ENCODE results near the gene SIX1. TPM values are rescaled to one million over a fixed set of nuclear protein-coding genes. Genes with fewer than 3 reads are reported as not detected.

SIX1 gene
- total and polyA plus RNA-seq, 2 of the 4 experiments (the other 2 are of a cell fraction): 7.7 to 15.0 TPM

DNA sequence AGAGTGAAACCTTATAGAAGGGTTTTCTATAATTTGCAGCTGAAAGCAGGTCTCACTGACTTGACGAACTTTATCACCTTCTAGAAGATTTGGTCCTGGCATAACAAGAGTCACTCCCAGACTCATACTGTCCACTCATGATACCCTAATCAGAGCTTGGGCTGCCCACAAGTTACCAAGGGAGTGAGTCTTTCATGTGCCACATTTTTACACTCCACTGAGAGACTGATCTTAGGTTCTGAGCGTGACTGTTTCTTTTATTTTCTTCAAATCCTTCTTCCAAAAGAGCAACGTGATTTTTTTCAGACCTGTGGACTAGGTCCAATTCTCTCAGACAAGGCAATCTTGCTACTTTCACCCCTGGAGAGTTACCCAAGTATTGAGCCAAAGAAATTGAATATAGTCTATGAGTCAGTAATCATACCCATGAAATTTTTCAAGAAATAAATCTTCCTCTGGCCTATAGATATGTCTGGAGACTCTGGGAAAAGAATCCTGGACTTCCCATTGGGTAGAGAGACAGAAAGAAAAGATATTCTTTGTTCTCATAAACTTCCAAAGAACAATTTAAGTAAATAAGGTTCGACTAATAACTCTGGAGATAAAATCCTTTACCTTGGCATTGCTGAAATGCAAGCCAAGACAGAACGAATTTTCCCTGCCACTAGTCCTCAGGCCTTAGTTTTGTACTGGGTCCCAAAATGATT, 26.9 kb downstream of the SIX1 start:
- in situ Hi-C loops (cut with MboI; ENCODE audit: low sequenced_read_pairs): no loop called here
- H3K4me2 ChIP-seq (ENCODE audit: low read depth, low read length): no peak overlapping the region
- dilution Hi-C loops (cut with HindIII; ENCODE audit: low sequenced_read_pairs, unreplicated experiment): no loop called here
- TF ChIP-seq MAZ (IDR thresholded peaks at IDR 0.05; ENCODE audit: borderline replicate concordance, low read depth, low read length) (no peak), FOS (IDR thresholded peaks at IDR 0.05; ENCODE audit: low read depth, low read length) (no peak), RFX5 (IDR thresholded peaks at IDR 0.05; ENCODE audit: low read depth, low read length) (no peak), SMC3 (IDR thresholded peaks at IDR 0.05; ENCODE audit: low read depth, low read length) (no peak), CEBPB (IDR thresholded peaks at IDR 0.05; ENCODE audit: low read depth, low read length) (no peak), RAD21 (IDR thresholded peaks at IDR 0.05; ENCODE audit: low read length) (no peak), RCOR1 (IDR thresholded peaks at IDR 0.05; ENCODE audit: insufficient replicate concordance, low read length) (no peak), POLR2A (IDR thresholded peaks at IDR 0.05; ENCODE audit: low read depth, low read length) (no peak), CHD1 (IDR thresholded peaks at IDR 0.05; ENCODE audit: low read depth, low read length) (no peak), BHLHE40 (IDR thresholded peaks at IDR 0.05; ENCODE audit: low read depth, low read length) (no peak), NFE2L2 (IDR thresholded peaks at IDR 0.05; ENCODE audit: low read depth, low read length) (no peak), MAFK (IDR thresholded peaks at IDR 0.05; ENCODE audit: low read depth, low read length) (no peak)
- TF ChIP-seq, protein P1, sequence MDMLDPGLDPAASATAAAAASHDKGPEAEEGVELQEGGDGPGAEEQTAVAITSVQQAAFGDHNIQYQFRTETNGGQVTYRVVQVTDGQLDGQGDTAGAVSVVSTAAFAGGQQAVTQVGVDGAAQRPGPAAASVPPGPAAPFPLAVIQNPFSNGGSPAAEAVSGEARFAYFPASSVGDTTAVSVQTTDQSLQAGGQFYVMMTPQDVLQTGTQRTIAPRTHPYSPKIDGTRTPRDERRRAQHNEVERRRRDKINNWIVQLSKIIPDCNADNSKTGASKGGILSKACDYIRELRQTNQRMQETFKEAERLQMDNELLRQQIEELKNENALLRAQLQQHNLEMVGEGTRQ (IDR thresholded peaks at IDR 0.05; ENCODE audit: low read depth, low read length): no peak
- TF ChIP-seq, protein P2, sequence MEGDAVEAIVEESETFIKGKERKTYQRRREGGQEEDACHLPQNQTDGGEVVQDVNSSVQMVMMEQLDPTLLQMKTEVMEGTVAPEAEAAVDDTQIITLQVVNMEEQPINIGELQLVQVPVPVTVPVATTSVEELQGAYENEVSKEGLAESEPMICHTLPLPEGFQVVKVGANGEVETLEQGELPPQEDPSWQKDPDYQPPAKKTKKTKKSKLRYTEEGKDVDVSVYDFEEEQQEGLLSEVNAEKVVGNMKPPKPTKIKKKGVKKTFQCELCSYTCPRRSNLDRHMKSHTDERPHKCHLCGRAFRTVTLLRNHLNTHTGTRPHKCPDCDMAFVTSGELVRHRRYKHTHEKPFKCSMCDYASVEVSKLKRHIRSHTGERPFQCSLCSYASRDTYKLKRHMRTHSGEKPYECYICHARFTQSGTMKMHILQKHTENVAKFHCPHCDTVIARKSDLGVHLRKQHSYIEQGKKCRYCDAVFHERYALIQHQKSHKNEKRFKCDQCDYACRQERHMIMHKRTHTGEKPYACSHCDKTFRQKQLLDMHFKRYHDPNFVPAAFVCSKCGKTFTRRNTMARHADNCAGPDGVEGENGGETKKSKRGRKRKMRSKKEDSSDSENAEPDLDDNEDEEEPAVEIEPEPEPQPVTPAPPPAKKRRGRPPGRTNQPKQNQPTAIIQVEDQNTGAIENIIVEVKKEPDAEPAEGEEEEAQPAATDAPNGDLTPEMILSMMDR (conservative IDR thresholded peaks at IDR 0.05; ENCODE audit: low read depth, low read length): no peak
- TF ChIP-seq, protein P3, sequence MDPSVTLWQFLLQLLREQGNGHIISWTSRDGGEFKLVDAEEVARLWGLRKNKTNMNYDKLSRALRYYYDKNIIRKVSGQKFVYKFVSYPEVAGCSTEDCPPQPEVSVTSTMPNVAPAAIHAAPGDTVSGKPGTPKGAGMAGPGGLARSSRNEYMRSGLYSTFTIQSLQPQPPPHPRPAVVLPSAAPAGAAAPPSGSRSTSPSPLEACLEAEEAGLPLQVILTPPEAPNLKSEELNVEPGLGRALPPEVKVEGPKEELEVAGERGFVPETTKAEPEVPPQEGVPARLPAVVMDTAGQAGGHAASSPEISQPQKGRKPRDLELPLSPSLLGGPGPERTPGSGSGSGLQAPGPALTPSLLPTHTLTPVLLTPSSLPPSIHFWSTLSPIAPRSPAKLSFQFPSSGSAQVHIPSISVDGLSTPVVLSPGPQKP (IDR thresholded peaks at IDR 0.05; ENCODE audit: borderline replicate concordance, low read depth, low read length): no peak

More for the DNA sequence above, 26.9 kb downstream of the SIX1 start:
- H2AK5ac ChIP-seq (ENCODE audit: low read depth, low read length): peak overlapping the region; percentile 58
- DNase-seq (peak; percentile 26), ATAC-seq (ENCODE audit: low read depth) (no peak)
- H3K36me3 ChIP-seq (ENCODE audit: control insufficient read depth, insufficient read depth, low read length): no peaks in the 10 kb centered on the region
- H3K18ac ChIP-seq (ENCODE audit: low read depth, low read length): peak overlapping the region; percentile 48
- 0 out of 2 replicates have a peak overlapping the region, but pooled peaks have one; percentile 23 for H3K14ac ChIP-seq (replicated peaks; ENCODE audit: low read depth, low read length)
- no peaks in the 10 kb centered on the region for H3K27me3 ChIP-seq (ENCODE audit: control insufficient read depth, insufficient read depth, low read length)
- ChIA-PET POLR2A (ENCODE audit: unreplicated experiment) (no interaction called here), CTCF (interaction anchor here (0.9 to 1.0 kb wide), 2 partner anchors 403 to 631 kb away, joined by 3 read pairs; no protein-coding TSS in a partner anchor)
- H4K8ac ChIP-seq (ENCODE audit: low read depth in 2 of 2, low read length in 2 of 2): 0 out of 4 replicates have a peak overlapping the region, but pooled peaks of 1 of the 2 experiments have one; percentile 33
- H2AFZ ChIP-seq (replicated peaks; ENCODE audit: low read length, poor library complexity): no peak overlapping the region
- peak overlapping the region; percentile 65 for H3K4ac ChIP-seq (ENCODE audit: low read depth, low read length)
- peak overlapping the region; percentile 41; the same call in 1 of the 2 replicates for H4K91ac ChIP-seq (ENCODE audit: insufficient read depth, low read depth, low read length)
- peak overlapping the region; percentile 30; the same call in 1 of the 2 replicates for H2BK20ac ChIP-seq (ENCODE audit: low read depth, low read length)
- peak overlapping the region; percentile 45 for H2BK120ac ChIP-seq (ENCODE audit: low read depth, low read length)
- no peak overlapping the region for H3K4me3 ChIP-seq (ENCODE audit: insufficient read depth, low read depth, low read length)
- no TSS peak for BruUV-seq (replicated peaks)
- WGBS, 2 experiments (ENCODE audit: extremely low coverage in 2 of 2, insufficient read length in 1 of 2): no CpG with 5 or more reads among the region's 5 CpGs
- H2BK15ac ChIP-seq (ENCODE audit: low read depth, low read length): peak overlapping the region; percentile 26; the same call in 1 of the 3 replicates
- intact Hi-C loops (cut with micrococcal nuclease): no loop called here
- peaks cover 8% of the 10 kb centered on the region for H3K4me1 ChIP-seq (ENCODE audit: control insufficient read depth, insufficient read depth, low read length)
- peak overlapping the region; percentile 72; the same call in 1 of the 2 replicates for H4K5ac ChIP-seq (ENCODE audit: low read depth, low read length)
- H2BK5ac ChIP-seq (ENCODE audit: low read depth, low read length, poor library complexity, severe bottlenecking): peak overlapping the region; percentile 14
- no peak overlapping the region for H2AK9ac ChIP-seq (replicated peaks; ENCODE audit: low read depth, low read length, poor library complexity)
- H3K79me1 ChIP-seq (ENCODE audit: low read depth in 1 of 2, low read length in 2 of 2): peaks cover 3 to 12% of the 10 kb centered on the region in 2 experiments; a peak in 2 of 4 replicates
- H3K27ac ChIP-seq (ENCODE audit: insufficient read depth, low read length): peak overlapping the region; percentile 53; the same call in 1 of the 2 replicates
- peaks cover 7% of the 10 kb centered on the region; the same call in 1 of the 2 replicates for H3K9me1 ChIP-seq (ENCODE audit: insufficient read depth, low read length)
- H4K20me1 ChIP-seq (ENCODE audit: insufficient read depth, low read length): no peaks in the 10 kb centered on the region
- no peaks in the 10 kb centered on the region for H3K9me3 ChIP-seq (ENCODE audit: control insufficient read depth, insufficient read depth, low read length)
- H3K56ac ChIP-seq (ENCODE audit: extremely low read depth, insufficient read depth, low read length): no peak overlapping the region
- H3K23ac ChIP-seq (ENCODE audit: low read depth, low read length): no peak overlapping the region
- H3K9ac ChIP-seq (ENCODE audit: low read depth, low read length): no peak overlapping the region; the same call in 1 of the 2 replicates
